ENCODE data around the gene SIGLEC11. TPM values are rescaled to one million over a fixed set of nuclear protein-coding genes. Genes with fewer than 3 reads are reported as not detected.

Gene SIGLEC11
- total RNA-seq, 1 donor from 2014 or later, result not detected

- Histone ChIP-seq H3K4me2 (no peak overlapping the region), H4K20me1 (ENCODE audit: low read depth) (no peaks in the 10 kb centered on the region), H3F3A (ENCODE audit: low read depth) (no peaks in the 10 kb centered on the region), H3K4me3 (no peak overlapping the region), H3K4me1 (no peaks in the 10 kb centered on the region), H3K27me3 (no peaks in the 10 kb centered on the region), H3K9me3 (ENCODE audit: low read depth) (no peaks in the 10 kb centered on the region), H3K36me3 (no peaks in the 10 kb centered on the region), H3K9ac (no peak overlapping the region), H2AFZ (replicated peaks) (no peak overlapping the region), H3K79me2 (ENCODE audit: low read depth) (no peaks in the 10 kb centered on the region), H3K27ac (no peak overlapping the region)
- H3K36me3 Mint-ChIP-seq, result no peaks in the 10 kb centered on the region
- no peak overlapping the region for H3K27ac Mint-ChIP-seq
- H3K9me3 Mint-ChIP-seq, result no peaks in the 10 kb centered on the region
- DNase-seq (ENCODE audit: low spot score), result no peak
- peaks cover 15% of the 10 kb centered on the region for H3K4me1 Mint-ChIP-seq
- no peak overlapping the region for H3K4me3 Mint-ChIP-seq
- TF ChIP-seq, protein P1, sequence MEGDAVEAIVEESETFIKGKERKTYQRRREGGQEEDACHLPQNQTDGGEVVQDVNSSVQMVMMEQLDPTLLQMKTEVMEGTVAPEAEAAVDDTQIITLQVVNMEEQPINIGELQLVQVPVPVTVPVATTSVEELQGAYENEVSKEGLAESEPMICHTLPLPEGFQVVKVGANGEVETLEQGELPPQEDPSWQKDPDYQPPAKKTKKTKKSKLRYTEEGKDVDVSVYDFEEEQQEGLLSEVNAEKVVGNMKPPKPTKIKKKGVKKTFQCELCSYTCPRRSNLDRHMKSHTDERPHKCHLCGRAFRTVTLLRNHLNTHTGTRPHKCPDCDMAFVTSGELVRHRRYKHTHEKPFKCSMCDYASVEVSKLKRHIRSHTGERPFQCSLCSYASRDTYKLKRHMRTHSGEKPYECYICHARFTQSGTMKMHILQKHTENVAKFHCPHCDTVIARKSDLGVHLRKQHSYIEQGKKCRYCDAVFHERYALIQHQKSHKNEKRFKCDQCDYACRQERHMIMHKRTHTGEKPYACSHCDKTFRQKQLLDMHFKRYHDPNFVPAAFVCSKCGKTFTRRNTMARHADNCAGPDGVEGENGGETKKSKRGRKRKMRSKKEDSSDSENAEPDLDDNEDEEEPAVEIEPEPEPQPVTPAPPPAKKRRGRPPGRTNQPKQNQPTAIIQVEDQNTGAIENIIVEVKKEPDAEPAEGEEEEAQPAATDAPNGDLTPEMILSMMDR (IDR thresholded peaks at IDR 0.05), result no peak
- TF ChIP-seq EZH2phosphoT487 (IDR thresholded peaks at IDR 0.05) (no peak), EZH2 (IDR thresholded peaks at IDR 0.05) (no peak)
- H3K27me3 Mint-ChIP-seq (ENCODE audit: insufficient read depth, low read depth), result no peaks in the 10 kb centered on the region
Measured at GRCh38 chr19:49957262-49957915, 3.6 kb downstream of the SIGLEC11 start.

DNA sequence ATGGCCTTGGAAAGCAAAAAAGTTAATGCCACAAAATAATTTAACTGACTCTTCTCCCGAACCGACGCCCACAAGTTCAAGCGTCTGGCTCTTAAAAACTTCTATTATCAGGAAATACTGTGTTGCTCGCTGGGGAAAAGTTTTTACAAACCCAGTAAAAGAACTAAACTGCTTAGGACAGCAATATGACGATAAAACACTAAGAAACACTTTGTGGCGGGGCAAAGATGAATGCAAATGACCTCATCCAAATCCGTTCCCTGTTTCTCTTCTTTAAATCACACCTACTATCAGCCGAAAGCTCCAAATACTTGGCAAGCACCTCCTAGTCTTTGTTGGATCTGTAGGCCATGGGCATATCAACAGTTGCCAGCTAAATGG, 4.9 kb downstream of the SIGLEC11 start:
- DNase-seq (ENCODE audit: low spot score), result no peak
- no peaks in the 10 kb centered on the region for H3K36me3 ChIP-seq
- no peaks in the 10 kb centered on the region for H3K27me3 ChIP-seq
- no peak overlapping the region for H2AFZ ChIP-seq (replicated peaks)
- H3K9me3 ChIP-seq (ENCODE audit: low read depth), result no peaks in the 10 kb centered on the region
- no peak overlapping the region for H3K27ac Mint-ChIP-seq
- no peaks in the 10 kb centered on the region for H3K9me3 Mint-ChIP-seq
- no peak overlapping the region for H3K4me3 Mint-ChIP-seq
- H3K27ac ChIP-seq, result no peak overlapping the region
- H3K4me1 ChIP-seq, result no peaks in the 10 kb centered on the region
- H3K79me2 ChIP-seq (ENCODE audit: low read depth), result no peaks in the 10 kb centered on the region
- no peaks in the 10 kb centered on the region for H3F3A ChIP-seq (ENCODE audit: low read depth)
- no peaks in the 10 kb centered on the region for H4K20me1 ChIP-seq (ENCODE audit: low read depth)
- H3K4me1 Mint-ChIP-seq, result peaks cover 15% of the 10 kb centered on the region
- peaks cover 3% of the 10 kb centered on the region for H3K27me3 Mint-ChIP-seq (ENCODE audit: insufficient read depth, low read depth)
- H3K4me2 ChIP-seq, result no peak overlapping the region
- TF ChIP-seq, protein P1 (IDR thresholded peaks at IDR 0.05), result no peak
- TF ChIP-seq EZH2 (IDR thresholded peaks at IDR 0.05) (no peak), EZH2phosphoT487 (IDR thresholded peaks at IDR 0.05) (no peak)
- no peak overlapping the region for H3K4me3 ChIP-seq
- no peaks in the 10 kb centered on the region for H3K36me3 Mint-ChIP-seq
- no peak overlapping the region for H3K9ac ChIP-seq

DNA sequence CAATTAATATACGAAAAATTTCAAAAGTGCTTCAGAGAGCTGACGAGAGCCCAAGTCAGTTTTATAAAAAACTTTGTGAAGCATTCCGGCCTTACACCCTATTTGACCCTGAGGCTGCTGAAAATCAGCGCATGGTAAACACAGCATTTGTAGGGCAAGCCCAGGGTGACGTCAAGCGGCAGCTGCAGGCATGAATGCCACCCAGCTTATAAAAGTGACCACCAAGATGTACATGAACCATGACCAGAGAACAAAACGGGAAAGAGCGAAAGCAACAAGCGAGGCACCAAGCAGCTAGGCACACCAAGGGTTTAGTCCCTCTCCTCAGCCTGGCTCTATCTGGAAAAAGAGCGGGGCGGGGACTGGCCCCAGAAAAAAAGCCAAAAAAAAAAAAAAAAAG, 6.0 kb downstream of the SIGLEC11 start:
- H3K27me3 Mint-ChIP-seq (ENCODE audit: insufficient read depth, low read depth), result peaks cover 3% of the 10 kb centered on the region
- no peaks in the 10 kb centered on the region for H3K9me3 Mint-ChIP-seq
- Histone ChIP-seq H3F3A (ENCODE audit: low read depth) (no peaks in the 10 kb centered on the region), H3K4me1 (no peaks in the 10 kb centered on the region), H3K4me2 (no peak overlapping the region), H3K4me3 (no peak overlapping the region), H3K79me2 (ENCODE audit: low read depth) (no peaks in the 10 kb centered on the region), H3K27me3 (no peaks in the 10 kb centered on the region), H3K27ac (no peak overlapping the region), H2AFZ (replicated peaks) (no peak overlapping the region), H4K20me1 (ENCODE audit: low read depth) (no peaks in the 10 kb centered on the region), H3K36me3 (no peaks in the 10 kb centered on the region), H3K9ac (no peak overlapping the region), H3K9me3 (ENCODE audit: low read depth) (no peaks in the 10 kb centered on the region)
- H3K4me3 Mint-ChIP-seq, result no peak overlapping the region
- no peak for DNase-seq (ENCODE audit: low spot score)
- H3K27ac Mint-ChIP-seq, result no peak overlapping the region
- TF ChIP-seq, protein P1 (IDR thresholded peaks at IDR 0.05), result no peak
- TF ChIP-seq EZH2phosphoT487 (IDR thresholded peaks at IDR 0.05), result no peak
- H3K4me1 Mint-ChIP-seq, result peaks cover 23% of the 10 kb centered on the region
- no peaks in the 10 kb centered on the region for H3K36me3 Mint-ChIP-seq
